GM06990 (cell line): ENCODE measurements around the gene ERVK3-1.
A peak's percentile ranks its signal among the peaks of the same experiment; 100 is the strongest.

ENCODE experiments used
- DNase-seq: peaks from one replicate; pipeline ENCODE4 v3.0.0-alpha.2; 2011; ENCODE audit not compliant: insufficient read length; ENCODE audit errors: extremely low read depth
- H3K27me3 ChIP-seq: replicated peaks from 2 replicates; pipeline ENCODE4 v1.6.0; 2011; ENCODE audit warnings: low read length; ENCODE audit not compliant: control insufficient read depth, insufficient read depth
- H3K36me3 ChIP-seq: 2 replicates; pipeline ENCODE4 v1.5.1; 2011; ENCODE audit warnings: low read length; ENCODE audit not compliant: control insufficient read depth, insufficient read depth
- H3K4me3 ChIP-seq: replicated peaks from 2 replicates; pipeline ENCODE4 v1.5.1; 2011; ENCODE audit warnings: low read depth, mild to moderate bottlenecking, control low read depth, low read length
- TF ChIP-seq, protein P1 (sequence below): IDR thresholded peaks from 2 replicates; pipeline ENCODE4 v1.5.1; 2011; ENCODE audit warnings: low read length, control low read depth, mild to moderate bottlenecking, inconsistent platforms; ENCODE audit not compliant: insufficient read depth, poor library complexity, severe bottlenecking

Gene ERVK3-1

DNA sequence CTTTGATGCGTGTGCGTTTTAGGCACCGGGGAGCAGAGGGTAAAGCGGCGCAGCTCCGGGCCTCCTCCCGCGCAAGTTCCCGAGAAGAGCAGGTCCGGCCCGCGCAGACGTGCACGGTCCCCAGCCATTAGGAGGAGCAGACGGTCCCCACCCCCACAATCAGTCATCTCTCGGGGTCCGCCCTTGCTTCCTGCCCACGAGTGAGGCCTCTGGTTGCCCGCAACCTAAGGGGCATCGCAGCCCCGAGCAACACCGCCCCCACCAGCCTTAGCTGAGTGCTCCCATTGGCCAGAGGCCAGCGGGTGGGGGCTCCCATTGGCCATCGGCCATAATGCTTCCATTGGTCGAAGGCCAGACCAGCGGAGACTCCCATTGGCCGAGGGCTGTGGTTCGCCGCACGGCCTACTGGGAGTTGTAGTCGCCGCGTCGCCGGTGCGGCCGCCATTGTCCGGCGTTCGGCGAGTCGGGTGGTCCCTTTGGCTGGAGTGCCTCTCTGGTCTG lies 26.6 kb upstream of the ERVK3-1 start, which contains the start of gene ZNF8:
Gene ZNF8, plus strand, starts transcription at position 415 of the 501 bp plus-strand sequence. CDS start 127 bp downstream, outside the sequence.
- DNase-seq: peak; percentile 96
- Histone ChIP-seq H3K27me3 (no peaks in the 10 kb centered on the region), H3K4me3 (peak within 1 kb of the TSS; percentile 83), H3K36me3 (peaks cover 5% of the 10 kb centered on the region)
- TF ChIP-seq, protein P1, sequence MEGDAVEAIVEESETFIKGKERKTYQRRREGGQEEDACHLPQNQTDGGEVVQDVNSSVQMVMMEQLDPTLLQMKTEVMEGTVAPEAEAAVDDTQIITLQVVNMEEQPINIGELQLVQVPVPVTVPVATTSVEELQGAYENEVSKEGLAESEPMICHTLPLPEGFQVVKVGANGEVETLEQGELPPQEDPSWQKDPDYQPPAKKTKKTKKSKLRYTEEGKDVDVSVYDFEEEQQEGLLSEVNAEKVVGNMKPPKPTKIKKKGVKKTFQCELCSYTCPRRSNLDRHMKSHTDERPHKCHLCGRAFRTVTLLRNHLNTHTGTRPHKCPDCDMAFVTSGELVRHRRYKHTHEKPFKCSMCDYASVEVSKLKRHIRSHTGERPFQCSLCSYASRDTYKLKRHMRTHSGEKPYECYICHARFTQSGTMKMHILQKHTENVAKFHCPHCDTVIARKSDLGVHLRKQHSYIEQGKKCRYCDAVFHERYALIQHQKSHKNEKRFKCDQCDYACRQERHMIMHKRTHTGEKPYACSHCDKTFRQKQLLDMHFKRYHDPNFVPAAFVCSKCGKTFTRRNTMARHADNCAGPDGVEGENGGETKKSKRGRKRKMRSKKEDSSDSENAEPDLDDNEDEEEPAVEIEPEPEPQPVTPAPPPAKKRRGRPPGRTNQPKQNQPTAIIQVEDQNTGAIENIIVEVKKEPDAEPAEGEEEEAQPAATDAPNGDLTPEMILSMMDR: no peak

DNA sequence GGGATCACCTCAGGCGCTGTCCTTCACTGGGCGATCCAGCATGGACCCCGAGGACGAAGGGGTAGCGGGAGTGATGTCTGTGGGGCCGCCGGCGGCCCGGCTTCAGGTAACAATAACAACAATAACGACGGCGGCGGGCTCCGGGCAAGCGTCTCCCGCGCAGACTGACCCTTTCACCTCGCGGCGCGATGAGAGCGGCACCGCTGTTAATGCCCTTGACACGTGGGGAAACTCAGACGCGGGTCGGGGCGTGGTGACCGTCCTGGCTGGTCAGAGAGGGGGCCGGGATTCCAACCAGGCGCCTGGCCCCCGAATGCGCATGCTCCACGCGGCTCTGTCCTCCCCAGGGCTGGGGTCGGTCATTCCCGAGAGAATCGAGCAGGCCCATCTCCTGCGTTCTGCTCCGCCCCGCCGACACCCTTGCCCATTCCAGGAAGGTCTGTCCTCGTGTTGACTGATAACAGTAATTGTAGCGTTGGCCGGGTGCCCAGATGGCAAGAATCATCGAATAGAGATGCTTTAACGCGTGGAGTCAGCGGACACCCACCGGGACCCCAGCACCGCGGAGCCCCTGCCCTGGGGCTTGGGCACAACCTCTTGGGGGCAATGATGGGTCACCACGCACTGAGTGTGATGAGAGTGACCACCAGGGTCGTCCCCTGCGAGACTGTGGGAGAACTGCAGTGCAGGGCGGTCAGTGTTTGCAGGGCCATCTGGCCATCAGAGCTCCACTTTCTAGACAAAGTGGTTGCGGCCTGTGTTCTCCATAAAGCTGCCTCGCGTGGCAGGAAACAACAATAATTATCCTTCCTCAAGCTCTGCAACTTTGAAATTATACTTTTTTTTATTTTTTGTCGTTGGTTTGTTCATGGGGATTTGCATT lies 25.9 kb upstream of the ERVK3-1 start:
- Histone ChIP-seq H3K27me3 (no peaks in the 10 kb centered on the region), H3K36me3 (peaks cover 5% of the 10 kb centered on the region), H3K4me3 (peak overlapping the region; percentile 83)
- TF ChIP-seq, protein P1: no peak
- DNase-seq: no peak

DNA sequence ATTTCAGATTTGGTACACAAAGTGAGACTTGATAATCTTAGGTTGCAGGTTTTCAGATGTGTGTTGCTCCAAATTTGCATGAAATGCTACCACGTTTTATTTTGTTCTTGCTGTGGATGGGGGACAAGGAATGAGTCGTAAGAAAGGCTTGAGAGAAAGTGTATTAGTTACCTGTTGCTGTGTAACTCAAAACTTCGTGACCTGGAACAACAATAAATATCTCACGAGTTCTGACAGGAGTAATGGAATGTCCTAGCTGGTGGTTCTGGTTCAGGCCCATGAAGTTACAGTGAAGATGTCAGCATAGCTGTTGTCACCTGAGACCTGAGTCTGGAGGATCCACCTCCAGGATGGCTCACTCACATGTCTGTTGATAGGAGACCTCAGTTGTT lies 25.3 kb upstream of the ERVK3-1 start:
- Histone ChIP-seq H3K4me3 (peak overlapping the region; percentile 83), H3K36me3 (peaks cover 5% of the 10 kb centered on the region), H3K27me3 (no peaks in the 10 kb centered on the region)
- no peak for DNase-seq
- TF ChIP-seq, protein P1: no peak

DNA sequence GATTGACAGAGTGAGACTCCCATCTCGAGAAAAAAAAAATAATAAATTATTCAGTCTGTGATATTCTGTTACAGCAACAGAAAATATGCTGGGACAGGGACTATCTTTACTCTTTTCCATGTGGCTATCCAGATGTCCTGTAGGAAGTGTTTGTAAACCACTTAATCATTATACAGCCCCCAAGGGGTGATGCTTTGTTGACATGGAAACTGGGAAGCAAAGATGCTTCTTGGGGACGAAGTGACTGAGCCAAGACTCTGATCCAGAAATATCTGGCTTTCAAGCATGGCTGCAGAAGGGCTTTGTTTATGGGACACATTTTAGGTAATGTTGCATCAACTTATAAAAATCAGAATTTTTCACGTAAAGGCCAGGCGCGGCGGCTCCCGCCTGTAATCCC lies 21.0 kb upstream of the ERVK3-1 start:
- TF ChIP-seq, protein P1: no peak
- H3K27me3 ChIP-seq: no peaks in the 10 kb centered on the region
- H3K4me3 ChIP-seq: no peak overlapping the region
- no peak for DNase-seq
- H3K36me3 ChIP-seq: peaks cover 20% of the 10 kb centered on the region

DNA sequence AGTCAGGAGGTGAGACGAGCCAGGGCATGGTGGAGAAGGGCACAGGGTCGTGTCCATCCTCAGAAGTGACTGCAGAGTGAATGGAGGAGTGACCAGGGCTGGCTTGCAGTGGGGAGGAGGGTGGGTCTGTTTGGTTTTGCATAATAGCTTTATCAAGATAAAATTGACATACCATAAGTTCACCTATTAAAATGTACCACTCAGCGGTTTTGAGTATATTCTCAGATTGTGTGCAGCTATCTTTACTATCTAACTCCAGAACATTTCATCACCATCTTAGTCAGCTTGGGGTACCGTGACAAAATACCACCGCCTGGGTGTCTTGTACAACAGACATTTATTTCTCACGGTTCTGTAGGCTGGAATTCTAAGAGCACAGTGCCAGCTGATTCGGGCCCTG lies 13.2 kb upstream of the ERVK3-1 start:
- Histone ChIP-seq H3K4me3 (no peak overlapping the region), H3K36me3 (peaks cover 33% of the 10 kb centered on the region), H3K27me3 (no peaks in the 10 kb centered on the region)
- TF ChIP-seq, protein P1: no peak
- DNase-seq: no peak
